ENCODE measurements around the gene CYB561D1. TPM values are rescaled to one million over a fixed set of nuclear protein-coding genes. Genes with fewer than 3 reads are reported as not detected.
"Not testable (repeated sequence)": the region's sequence is repeated elsewhere in the genome, so short reads cannot be mapped to it uniquely, and the experiment has no call there.

Gene CYB561D1
- total RNA-seq, 2 experiments from 2014 or later, result 12.0 to 15.0 TPM

DNA sequence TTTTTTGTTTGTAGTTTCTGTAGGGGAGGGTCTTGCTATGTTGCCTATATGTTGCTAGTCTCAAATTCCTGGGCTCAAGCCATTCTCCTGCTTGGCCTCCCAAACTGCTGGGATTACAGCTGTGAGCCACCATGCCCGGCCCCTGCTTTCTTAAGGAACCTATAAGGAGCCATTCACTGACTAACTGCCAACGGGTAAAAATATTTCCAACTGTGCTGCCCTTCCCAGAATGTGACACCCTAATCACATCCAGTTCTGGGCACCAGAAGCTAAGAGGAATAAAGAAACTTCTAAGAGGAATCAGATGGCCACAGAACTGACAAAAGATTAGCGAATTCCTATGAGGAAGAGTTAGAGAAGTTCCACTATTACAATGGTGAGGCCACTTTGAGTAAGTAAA is 21.1 kb upstream of the CYB561D1 start:
- POLR2A ChIA-PET, result no interaction called here
- no peak overlapping the region for H3K4me3 ChIP-seq (ENCODE audit: low read length)
- Mint-ChIP-seq H3K27ac (no peak overlapping the region), H3K9me3 (no peaks in the 10 kb centered on the region), H3K36me3 (ENCODE audit: low read depth) (no peaks in the 10 kb centered on the region), H3K4me1 (ENCODE audit: low read depth) (peaks cover 4% of the 10 kb centered on the region), H3K27me3 (peaks cover 76% of the 10 kb centered on the region), H3K4me3 (no peak overlapping the region)
- ATAC-seq (ENCODE audit: poor library complexity) (no peak), DNase-seq (no peak)
- H3K36me3 ChIP-seq (ENCODE audit: insufficient read depth, low read length), result no peaks in the 10 kb centered on the region
- peaks cover 0 to 2% of the 10 kb centered on the region in 2 experiments for H3K9me3 ChIP-seq (ENCODE audit: control insufficient read depth in 1 of 2, insufficient read depth in 1 of 2, low read length in 2 of 2)
- no peak for TF ChIP-seq CTCF (IDR thresholded peaks at IDR 0.05)
- CTCF ChIA-PET, result interaction anchor here (0.7 kb wide), 1 partner anchor 923 kb away, joined by 4 read pairs; no protein-coding TSS in a partner anchor
- peaks cover 40 to 57% of the 10 kb centered on the region in 2 experiments for H3K27me3 ChIP-seq (ENCODE audit: control insufficient read depth in 1 of 2, insufficient read depth in 2 of 2, low read length in 2 of 2)
- intact Hi-C loops (cut with DNase I, micrococcal nuclease), result no loop called here
- no peaks in the 10 kb centered on the region for H3K4me1 ChIP-seq (ENCODE audit: insufficient read depth, low read length)
- H3K27ac ChIP-seq (ENCODE audit: low read depth in 1 of 2, low read length in 2 of 2), result no peak overlapping the region

DNA sequence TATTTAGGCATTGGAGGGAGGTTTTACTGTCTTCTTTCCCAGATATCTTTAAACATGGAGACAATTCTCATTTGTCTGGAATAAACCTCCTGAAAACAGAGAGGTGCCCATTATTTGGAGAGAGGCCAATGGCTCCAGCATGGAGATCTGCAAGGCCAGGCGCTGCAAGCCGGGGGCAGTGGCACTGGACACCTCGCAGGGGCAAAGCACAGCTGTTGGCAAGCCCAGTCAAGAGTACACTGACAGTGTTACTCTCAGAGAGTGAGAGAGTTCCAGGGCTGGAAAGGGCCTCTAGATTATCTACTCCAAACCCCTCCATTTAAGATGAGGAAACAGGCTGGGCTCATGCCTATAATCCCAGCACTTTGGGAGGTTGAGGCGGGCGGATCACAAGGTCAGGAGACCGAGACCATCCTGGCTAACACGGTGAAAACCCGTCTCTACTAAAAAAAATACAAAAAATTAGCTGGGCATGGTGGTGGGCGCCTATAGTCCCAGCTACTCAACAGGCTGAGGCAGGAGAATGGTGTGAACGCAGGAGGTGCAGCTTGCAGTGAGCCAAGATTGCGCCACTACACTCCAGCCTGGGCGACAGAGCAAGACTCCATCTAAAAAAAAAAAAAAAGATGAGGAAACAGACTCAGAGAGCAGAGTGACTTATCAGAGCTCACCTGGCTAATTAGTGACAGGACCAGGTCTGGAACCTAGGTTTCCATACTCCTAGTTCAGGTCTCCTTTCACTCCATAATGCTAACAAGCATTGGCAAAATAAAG is 20.4 kb upstream of the CYB561D1 start:
- peaks cover 36 to 50% of the 10 kb centered on the region in 2 experiments for H3K27me3 ChIP-seq (ENCODE audit: control insufficient read depth in 1 of 2, insufficient read depth in 2 of 2, low read length in 2 of 2)
- H3K4me3 Mint-ChIP-seq; intact Hi-C loops (cut with DNase I, micrococcal nuclease); H3K9me3 ChIP-seq (ENCODE audit: control insufficient read depth in 1 of 2, insufficient read depth in 1 of 2, low read length in 2 of 2); H3K36me3 Mint-ChIP-seq (ENCODE audit: low read depth); H3K27ac ChIP-seq (ENCODE audit: low read depth in 1 of 2, low read length in 2 of 2); H3K27ac Mint-ChIP-seq; H3K4me3 ChIP-seq (ENCODE audit: low read length); DNase-seq; H3K4me1 ChIP-seq (ENCODE audit: insufficient read depth, low read length); H3K9me3 Mint-ChIP-seq; ATAC-seq (ENCODE audit: poor library complexity); H3K36me3 ChIP-seq (ENCODE audit: insufficient read depth, low read length); H3K4me1 Mint-ChIP-seq (ENCODE audit: low read depth): not testable (repeated sequence)
- POLR2A ChIA-PET, result interaction anchor here (1.4 kb wide), 1 partner anchor 10 kb away, joined by 4 read pairs; the partner anchor contains the start of gene ATXN7L2
- CTCF ChIA-PET, result interaction anchor here (0.6 kb wide), 1 partner anchor 74 kb away, joined by 3 read pairs; no protein-coding TSS in a partner anchor
- H3K27me3 Mint-ChIP-seq, result peaks cover 69% of the 10 kb centered on the region

DNA sequence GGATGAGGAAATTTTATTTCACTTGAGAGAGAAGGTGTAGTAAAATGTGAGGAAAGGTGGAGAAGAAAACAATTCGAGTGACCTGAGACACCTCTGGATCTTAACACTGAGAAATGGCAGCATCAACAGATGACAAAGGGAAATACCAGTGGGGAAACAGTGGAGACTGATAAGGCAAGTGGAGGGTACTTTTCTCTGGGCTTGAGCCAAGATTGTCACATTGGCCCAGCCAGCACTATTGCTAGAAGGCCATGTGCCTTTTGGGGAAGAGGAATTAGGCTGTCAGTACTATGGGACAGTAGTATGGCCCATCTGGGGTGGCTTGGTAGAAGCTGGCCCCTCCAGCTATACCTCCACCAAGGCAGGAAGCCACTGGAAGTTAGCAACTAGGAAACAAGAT is 19.2 kb upstream of the CYB561D1 start:
- Histone ChIP-seq H3K9me3 (ENCODE audit: control insufficient read depth in 1 of 2, insufficient read depth in 1 of 2, low read length in 2 of 2) (peaks cover 0 to 6% of the 10 kb centered on the region in 2 experiments), H3K36me3 (ENCODE audit: insufficient read depth, low read length) (no peaks in the 10 kb centered on the region), H3K27ac (ENCODE audit: low read depth in 1 of 2, low read length in 2 of 2) (no peak overlapping the region), H3K4me3 (ENCODE audit: low read length) (no peak overlapping the region), H3K27me3 (ENCODE audit: control insufficient read depth in 1 of 2, insufficient read depth in 2 of 2, low read length in 2 of 2) (peaks cover 36 to 40% of the 10 kb centered on the region in 2 experiments), H3K4me1 (ENCODE audit: insufficient read depth, low read length) (peaks cover 4% of the 10 kb centered on the region)
- Mint-ChIP-seq H3K4me3 (no peak overlapping the region), H3K36me3 (ENCODE audit: low read depth) (no peaks in the 10 kb centered on the region), H3K27ac (no peak overlapping the region), H3K9me3 (no peaks in the 10 kb centered on the region), H3K27me3 (peaks cover 64% of the 10 kb centered on the region), H3K4me1 (ENCODE audit: low read depth) (peaks cover 5% of the 10 kb centered on the region)
- TF ChIP-seq CTCF (IDR thresholded peaks at IDR 0.05), result no peak
- no peak for ATAC-seq (ENCODE audit: poor library complexity)
- ChIA-PET CTCF (no interaction called here), POLR2A (interaction anchor here (1.4 kb wide), 1 partner anchor 9 kb away, joined by 4 read pairs; the partner anchor contains the start of gene ATXN7L2)
- intact Hi-C loops (cut with DNase I, micrococcal nuclease), result no loop called here
- DNase-seq, result no peak
